AG04450 (cell line): ENCODE results near the gene ANKS1B. TPM values are rescaled to one million over a fixed set of nuclear protein-coding genes. Genes with fewer than 3 reads are reported as not detected.

Experiments used
- CTCF ChIA-PET: fragments of 300-600, 350-600 bp; formaldehyde crosslinking; extraction: SDS; loops from one replicate; lab custom pipeline; 2022; ENCODE audit warnings: antibody characterized with exemption, inconsistent platforms; lab: Charles Lee
- POLR2A ChIA-PET: fragments of 350-600 bp; formaldehyde crosslinking; extraction: SDS; loops from one replicate; lab custom pipeline; 2021; ENCODE audit warnings: antibody characterized with exemption, inconsistent platforms; lab: Yijun Ruan, JAX
- DNase-seq: peaks from one replicate; pipeline ENCODE4 v3.0.0-alpha.2; 2011; ENCODE audit warnings: low read depth, low spot score
- H3K27ac ChIP-seq: one replicate; pipeline ENCODE4 v1.5.1; 2012; ENCODE audit warnings: low read depth, low read length, control low read depth
- H3K27me3 ChIP-seq: one replicate; pipeline ENCODE4 v1.6.0; 2012; ENCODE audit warnings: low read length; ENCODE audit not compliant: control insufficient read depth, insufficient read depth
- H3K4me3 ChIP-seq: 2 replicates; pipeline ENCODE4 v1.5.1; 2011; ENCODE audit warnings: mild to moderate bottlenecking, low read depth, low read length, control low read depth
- H3K9me3 ChIP-seq: 2 replicates; pipeline ENCODE4 v1.5.1; 2012; ENCODE audit warnings: low read length; ENCODE audit not compliant: control insufficient read depth, insufficient read depth
- polyA plus RNA-seq: library from polyadenylated mRNA; depleted of rRNA; stranded (reverse); fragments of >200 nt; gene quantifications from 2 replicates; pipeline ENCODE4 v1.2.3, GENCODE V29; 2011
- TF ChIP-seq, protein P1 (sequence below): IDR thresholded peaks from 2 replicates; pipeline ENCODE4 v1.5.1; 2011; ENCODE audit warnings: low read depth, low read length, control low read depth, inconsistent platforms

The ANKS1B gene
- polyA plus RNA-seq, 1 experiment: 0.22 TPM

DNA sequence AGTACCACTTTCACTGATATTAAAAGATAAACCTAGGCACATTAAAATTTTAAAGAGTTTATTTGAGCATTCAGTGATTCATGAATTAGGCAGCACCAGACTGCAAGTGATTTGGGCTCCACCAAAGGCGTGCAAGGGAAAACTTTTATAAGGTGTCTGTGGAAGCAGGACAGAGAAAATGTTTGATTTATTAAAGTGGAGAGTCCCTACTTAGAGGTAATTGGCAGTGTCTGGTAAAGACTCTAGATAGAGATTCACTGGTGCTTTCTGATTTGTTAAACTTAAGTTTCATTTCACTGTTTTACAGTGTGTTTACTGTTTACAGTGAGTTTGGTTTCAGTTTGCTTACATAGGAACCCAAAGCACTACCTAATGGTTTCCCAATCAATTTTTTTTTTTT, 72.8 kb downstream of the ANKS1B start:
- ChIA-PET POLR2A (interaction anchor here (0.7 kb wide), 1 partner anchor 56 kb away, joined by 5 read pairs; no protein-coding TSS in a partner anchor), CTCF (no interaction called here)
- TF ChIP-seq, protein P1, sequence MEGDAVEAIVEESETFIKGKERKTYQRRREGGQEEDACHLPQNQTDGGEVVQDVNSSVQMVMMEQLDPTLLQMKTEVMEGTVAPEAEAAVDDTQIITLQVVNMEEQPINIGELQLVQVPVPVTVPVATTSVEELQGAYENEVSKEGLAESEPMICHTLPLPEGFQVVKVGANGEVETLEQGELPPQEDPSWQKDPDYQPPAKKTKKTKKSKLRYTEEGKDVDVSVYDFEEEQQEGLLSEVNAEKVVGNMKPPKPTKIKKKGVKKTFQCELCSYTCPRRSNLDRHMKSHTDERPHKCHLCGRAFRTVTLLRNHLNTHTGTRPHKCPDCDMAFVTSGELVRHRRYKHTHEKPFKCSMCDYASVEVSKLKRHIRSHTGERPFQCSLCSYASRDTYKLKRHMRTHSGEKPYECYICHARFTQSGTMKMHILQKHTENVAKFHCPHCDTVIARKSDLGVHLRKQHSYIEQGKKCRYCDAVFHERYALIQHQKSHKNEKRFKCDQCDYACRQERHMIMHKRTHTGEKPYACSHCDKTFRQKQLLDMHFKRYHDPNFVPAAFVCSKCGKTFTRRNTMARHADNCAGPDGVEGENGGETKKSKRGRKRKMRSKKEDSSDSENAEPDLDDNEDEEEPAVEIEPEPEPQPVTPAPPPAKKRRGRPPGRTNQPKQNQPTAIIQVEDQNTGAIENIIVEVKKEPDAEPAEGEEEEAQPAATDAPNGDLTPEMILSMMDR: no peak
- H3K27ac ChIP-seq: no peak overlapping the region
- no peak for DNase-seq
- H3K27me3 ChIP-seq: no peaks in the 10 kb centered on the region
- no peaks in the 10 kb centered on the region for H3K9me3 ChIP-seq
- H3K4me3 ChIP-seq: no peak overlapping the region

DNA sequence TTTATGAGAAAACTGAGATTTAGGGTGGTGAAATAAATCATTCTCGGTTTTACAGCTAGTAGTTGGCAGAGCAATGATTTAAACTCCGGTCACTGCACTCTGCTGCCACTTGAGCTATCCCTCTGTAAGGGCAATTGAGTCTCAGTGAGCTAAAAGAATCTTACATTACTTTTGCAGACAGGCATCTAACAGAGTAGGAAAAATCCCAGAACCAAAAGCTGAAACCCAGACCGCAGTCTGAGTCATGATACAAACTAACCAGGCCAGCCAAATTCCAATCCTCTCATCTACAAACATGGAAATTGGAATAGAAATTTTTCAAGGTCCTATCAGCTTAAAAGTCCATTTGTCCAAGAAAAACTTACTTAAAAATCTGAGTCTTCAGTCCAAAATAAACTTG, 73.7 kb downstream of the ANKS1B start:
- TF ChIP-seq, protein P1: no peak
- DNase-seq: peak; percentile 65
- Histone ChIP-seq H3K27me3 (no peaks in the 10 kb centered on the region), H3K9me3 (no peaks in the 10 kb centered on the region), H3K4me3 (no peak overlapping the region), H3K27ac (no peak overlapping the region)
- ChIA-PET POLR2A (interaction anchor here (0.6 kb wide), 1 partner anchor 1229 kb away, joined by 5 read pairs; no protein-coding TSS in a partner anchor), CTCF (interaction anchor here (0.8 kb wide), 1 partner anchor 324 kb away, joined by 3 read pairs; no protein-coding TSS in a partner anchor)

DNA sequence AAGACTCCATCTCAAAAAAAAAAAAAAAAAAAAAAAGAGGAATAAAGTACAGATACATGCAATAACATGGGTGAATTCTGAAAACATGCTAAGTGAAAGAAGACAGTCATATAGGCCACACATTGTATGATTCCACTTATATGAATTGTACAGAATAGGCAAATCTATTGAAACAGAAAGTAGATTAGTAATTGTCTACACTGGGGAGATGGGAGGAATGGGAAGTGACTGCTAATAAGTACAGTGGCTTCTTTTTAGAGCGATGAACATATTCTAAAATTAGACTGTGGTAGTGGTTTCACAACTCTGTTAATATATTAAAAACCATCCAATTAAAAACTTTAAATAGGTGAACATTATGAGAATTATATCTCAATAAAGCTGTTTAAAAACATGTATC, 74.4 kb downstream of the ANKS1B start:
- TF ChIP-seq, protein P1: no peak
- no peak for DNase-seq
- ChIA-PET POLR2A (no interaction called here), CTCF (no interaction called here)
- Histone ChIP-seq H3K27ac (no peak overlapping the region), H3K27me3 (no peaks in the 10 kb centered on the region), H3K9me3 (no peaks in the 10 kb centered on the region), H3K4me3 (no peak overlapping the region)

DNA sequence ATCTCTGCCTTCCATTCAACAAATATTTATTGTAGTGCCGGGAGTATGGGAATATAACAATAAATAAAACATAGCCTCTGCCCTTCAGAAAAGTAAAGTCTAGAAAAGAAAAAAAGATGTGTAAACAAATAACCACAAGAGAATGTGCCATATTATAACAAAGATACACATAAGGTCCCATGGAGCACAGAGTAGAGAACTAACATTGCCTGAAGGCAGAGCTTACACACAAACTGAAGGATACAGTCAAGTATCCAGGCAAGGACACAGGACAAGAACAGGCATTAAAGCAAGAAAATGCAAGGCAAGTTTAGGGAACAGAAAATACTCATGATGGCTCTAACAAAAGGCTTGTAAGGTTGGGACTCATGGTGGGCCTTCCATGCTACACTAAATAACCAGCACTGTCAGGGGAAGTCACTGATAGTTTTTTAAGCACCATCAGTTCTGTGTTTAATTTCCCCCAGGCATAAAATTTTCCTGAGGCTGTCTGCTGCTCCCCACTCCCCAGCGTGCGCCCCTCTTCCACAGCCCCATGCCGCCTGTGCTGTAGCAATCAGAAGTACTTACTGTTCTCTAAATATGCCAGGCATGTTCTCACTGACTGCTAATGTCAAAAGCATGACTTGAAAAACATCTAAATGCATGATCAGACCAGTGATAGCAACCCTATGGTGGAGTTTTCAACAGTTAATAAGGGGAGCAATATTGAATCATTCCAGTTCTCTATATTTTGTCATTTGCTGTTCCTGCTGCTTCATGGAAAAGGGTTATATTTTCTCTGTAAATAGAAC, 77.8 kb downstream of the ANKS1B start:
- ChIA-PET CTCF (no interaction called here), POLR2A (no interaction called here)
- Histone ChIP-seq H3K27ac (no peak overlapping the region), H3K9me3 (no peaks in the 10 kb centered on the region), H3K27me3 (no peaks in the 10 kb centered on the region), H3K4me3 (no peak overlapping the region)
- TF ChIP-seq, protein P1: no peak
- DNase-seq: no peak

DNA sequence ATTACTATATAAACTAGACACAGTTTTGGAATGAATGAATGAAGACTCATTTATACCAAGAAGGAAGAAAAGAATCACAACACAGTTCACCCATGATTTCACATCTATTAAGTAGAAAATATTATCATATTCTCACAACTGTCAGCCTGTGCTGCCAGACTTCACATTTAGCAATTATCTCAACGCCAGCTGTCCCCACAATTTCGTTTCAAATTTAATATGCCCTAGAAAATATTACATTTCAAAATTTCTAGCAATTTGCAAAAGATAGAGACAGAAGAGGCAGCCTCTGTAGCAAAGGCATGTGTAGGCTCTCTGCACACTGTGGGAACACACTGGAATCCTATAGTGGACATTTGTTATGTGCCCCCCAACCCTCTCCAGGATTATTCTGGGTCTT, 83.6 kb downstream of the ANKS1B start:
- H3K27me3 ChIP-seq: no peaks in the 10 kb centered on the region
- TF ChIP-seq, protein P1: no peak
- CTCF ChIA-PET: no interaction called here

More for the DNA sequence above, 83.6 kb downstream of the ANKS1B start:
- Histone ChIP-seq H3K9me3 (no peaks in the 10 kb centered on the region), H3K4me3 (no peak overlapping the region), H3K27ac (no peak overlapping the region)
- POLR2A ChIA-PET: no interaction called here
- DNase-seq: no peak
